ENCODE measurements around the gene SHLD1. TPM values are rescaled to one million over a fixed set of nuclear protein-coding genes. Genes with fewer than 3 reads are reported as not detected.

The SHLD1 gene
- total and polyA plus RNA-seq, 2 experiments from 2014 or later, result 1.4 to 15.0 TPM

DNA sequence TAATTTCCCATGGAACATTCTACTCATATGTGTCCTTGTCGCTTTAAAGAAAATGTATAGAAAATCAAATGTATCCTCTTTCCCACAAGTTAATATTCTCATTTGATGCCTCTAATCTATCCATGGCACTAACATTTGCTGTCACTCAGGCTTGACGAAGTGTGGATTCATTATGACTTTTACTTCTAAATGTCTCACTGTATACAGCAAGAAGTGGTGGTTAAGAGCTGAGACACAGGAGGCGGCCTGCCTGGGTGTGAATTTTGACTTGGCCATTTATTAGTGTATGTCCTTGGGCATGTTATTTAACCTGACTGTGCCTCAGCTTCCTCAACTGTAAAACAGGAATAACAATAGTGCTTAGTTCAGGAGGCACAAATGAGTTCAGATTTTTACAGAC is 130.1 kb downstream of the SHLD1 start:
- TF ChIP-seq STAT1 (IDR thresholded peaks at IDR 0.05; ENCODE audit: unreplicated experiment) (no peak), NANOG (IDR thresholded peaks at IDR 0.05; ENCODE audit: borderline replicate concordance) (no peak), CTCF (conservative IDR thresholded peaks at IDR 0.05; ENCODE audit: low read depth in 2 of 2) (no peak), EZH2phosphoT487 (IDR thresholded peaks at IDR 0.05; ENCODE audit: unreplicated experiment) (no peak), ZNF114 (CRISPR knock-in tag; IDR thresholded peaks at IDR 0.05) (no peak), ZNF331 (CRISPR knock-in tag; IDR thresholded peaks at IDR 0.05; ENCODE audit: low read depth) (no peak), CREB1 (CRISPR knock-in tag; IDR thresholded peaks at IDR 0.05; ENCODE audit: low read depth) (no peak), JUNB (IDR thresholded peaks at IDR 0.05; ENCODE audit: unreplicated experiment) (no peak), POLR2AphosphoS5 (IDR thresholded peaks at IDR 0.05; ENCODE audit: low read depth) (no peak), EZH2 (IDR thresholded peaks at IDR 0.05; ENCODE audit: low read depth, unreplicated experiment) (no peak)
- TF ChIP-seq, protein P1, sequence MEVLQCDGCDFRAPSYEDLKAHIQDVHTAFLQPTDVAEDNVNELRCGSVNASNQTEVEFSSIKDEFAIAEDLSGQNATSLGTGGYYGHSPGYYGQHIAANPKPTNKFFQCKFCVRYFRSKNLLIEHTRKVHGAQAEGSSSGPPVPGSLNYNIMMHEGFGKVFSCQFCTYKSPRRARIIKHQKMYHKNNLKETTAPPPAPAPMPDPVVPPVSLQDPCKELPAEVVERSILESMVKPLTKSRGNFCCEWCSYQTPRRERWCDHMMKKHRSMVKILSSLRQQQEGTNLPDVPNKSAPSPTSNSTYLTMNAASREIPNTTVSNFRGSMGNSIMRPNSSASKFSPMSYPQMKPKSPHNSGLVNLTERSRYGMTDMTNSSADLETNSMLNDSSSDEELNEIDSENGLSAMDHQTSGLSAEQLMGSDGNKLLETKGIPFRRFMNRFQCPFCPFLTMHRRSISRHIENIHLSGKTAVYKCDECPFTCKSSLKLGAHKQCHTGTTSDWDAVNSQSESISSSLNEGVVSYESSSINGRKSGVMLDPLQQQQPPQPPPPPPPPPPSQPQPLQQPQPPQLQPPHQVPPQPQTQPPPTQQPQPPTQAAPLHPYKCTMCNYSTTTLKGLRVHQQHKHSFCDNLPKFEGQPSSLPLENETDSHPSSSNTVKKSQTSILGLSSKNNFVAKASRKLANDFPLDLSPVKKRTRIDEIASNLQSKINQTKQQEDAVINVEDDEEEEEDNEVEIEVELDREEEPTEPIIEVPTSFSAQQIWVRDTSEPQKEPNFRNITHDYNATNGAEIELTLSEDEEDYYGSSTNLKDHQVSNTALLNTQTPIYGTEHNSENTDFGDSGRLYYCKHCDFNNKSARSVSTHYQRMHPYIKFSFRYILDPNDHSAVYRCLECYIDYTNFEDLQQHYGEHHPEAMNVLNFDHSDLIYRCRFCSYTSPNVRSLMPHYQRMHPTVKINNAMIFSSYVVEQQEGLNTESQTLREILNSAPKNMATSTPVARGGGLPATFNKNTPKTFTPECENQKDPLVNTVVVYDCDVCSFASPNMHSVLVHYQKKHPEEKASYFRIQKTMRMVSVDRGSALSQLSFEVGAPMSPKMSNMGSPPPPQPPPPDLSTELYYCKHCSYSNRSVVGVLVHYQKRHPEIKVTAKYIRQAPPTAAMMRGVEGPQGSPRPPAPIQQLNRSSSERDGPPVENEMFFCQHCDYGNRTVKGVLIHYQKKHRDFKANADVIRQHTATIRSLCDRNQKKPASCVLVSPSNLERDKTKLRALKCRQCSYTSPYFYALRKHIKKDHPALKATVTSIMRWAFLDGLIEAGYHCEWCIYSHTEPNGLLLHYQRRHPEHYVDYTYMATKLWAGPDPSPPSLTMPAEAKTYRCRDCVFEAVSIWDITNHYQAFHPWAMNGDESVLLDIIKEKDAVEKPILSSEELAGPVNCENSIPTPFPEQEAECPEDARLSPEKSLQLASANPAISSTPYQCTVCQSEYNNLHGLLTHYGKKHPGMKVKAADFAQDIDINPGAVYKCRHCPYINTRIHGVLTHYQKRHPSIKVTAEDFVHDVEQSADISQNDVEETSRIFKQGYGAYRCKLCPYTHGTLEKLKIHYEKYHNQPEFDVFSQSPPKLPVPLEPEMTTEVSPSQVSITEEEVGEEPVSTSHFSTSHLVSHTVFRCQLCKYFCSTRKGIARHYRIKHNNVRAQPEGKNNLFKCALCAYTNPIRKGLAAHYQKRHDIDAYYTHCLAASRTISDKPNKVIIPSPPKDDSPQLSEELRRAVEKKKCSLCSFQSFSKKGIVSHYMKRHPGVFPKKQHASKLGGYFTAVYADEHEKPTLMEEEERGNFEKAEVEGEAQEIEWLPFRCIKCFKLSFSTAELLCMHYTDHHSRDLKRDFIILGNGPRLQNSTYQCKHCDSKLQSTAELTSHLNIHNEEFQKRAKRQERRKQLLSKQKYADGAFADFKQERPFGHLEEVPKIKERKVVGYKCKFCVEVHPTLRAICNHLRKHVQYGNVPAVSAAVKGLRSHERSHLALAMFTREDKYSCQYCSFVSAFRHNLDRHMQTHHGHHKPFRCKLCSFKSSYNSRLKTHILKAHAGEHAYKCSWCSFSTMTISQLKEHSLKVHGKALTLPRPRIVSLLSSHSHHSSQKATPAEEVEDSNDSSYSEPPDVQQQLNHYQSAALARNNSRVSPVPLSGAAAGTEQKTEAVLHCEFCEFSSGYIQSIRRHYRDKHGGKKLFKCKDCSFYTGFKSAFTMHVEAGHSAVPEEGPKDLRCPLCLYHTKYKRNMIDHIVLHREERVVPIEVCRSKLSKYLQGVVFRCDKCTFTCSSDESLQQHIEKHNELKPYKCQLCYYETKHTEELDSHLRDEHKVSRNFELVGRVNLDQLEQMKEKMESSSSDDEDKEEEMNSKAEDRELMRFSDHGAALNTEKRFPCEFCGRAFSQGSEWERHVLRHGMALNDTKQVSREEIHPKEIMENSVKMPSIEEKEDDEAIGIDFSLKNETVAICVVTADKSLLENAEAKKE (CRISPR knock-in tag; IDR thresholded peaks at IDR 0.05), result no peak
- TF ChIP-seq, protein P2, sequence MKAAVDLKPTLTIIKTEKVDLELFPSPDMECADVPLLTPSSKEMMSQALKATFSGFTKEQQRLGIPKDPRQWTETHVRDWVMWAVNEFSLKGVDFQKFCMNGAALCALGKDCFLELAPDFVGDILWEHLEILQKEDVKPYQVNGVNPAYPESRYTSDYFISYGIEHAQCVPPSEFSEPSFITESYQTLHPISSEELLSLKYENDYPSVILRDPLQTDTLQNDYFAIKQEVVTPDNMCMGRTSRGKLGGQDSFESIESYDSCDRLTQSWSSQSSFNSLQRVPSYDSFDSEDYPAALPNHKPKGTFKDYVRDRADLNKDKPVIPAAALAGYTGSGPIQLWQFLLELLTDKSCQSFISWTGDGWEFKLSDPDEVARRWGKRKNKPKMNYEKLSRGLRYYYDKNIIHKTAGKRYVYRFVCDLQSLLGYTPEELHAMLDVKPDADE (IDR thresholded peaks at IDR 0.05), result no peak
- TF ChIP-seq, protein P3, sequence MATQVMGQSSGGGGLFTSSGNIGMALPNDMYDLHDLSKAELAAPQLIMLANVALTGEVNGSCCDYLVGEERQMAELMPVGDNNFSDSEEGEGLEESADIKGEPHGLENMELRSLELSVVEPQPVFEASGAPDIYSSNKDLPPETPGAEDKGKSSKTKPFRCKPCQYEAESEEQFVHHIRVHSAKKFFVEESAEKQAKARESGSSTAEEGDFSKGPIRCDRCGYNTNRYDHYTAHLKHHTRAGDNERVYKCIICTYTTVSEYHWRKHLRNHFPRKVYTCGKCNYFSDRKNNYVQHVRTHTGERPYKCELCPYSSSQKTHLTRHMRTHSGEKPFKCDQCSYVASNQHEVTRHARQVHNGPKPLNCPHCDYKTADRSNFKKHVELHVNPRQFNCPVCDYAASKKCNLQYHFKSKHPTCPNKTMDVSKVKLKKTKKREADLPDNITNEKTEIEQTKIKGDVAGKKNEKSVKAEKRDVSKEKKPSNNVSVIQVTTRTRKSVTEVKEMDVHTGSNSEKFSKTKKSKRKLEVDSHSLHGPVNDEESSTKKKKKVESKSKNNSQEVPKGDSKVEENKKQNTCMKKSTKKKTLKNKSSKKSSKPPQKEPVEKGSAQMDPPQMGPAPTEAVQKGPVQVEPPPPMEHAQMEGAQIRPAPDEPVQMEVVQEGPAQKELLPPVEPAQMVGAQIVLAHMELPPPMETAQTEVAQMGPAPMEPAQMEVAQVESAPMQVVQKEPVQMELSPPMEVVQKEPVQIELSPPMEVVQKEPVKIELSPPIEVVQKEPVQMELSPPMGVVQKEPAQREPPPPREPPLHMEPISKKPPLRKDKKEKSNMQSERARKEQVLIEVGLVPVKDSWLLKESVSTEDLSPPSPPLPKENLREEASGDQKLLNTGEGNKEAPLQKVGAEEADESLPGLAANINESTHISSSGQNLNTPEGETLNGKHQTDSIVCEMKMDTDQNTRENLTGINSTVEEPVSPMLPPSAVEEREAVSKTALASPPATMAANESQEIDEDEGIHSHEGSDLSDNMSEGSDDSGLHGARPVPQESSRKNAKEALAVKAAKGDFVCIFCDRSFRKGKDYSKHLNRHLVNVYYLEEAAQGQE (IDR thresholded peaks at IDR 0.05; ENCODE audit: unreplicated experiment), result no peak
- Mint-ChIP-seq H3K4me1 (peaks cover 17% of the 10 kb centered on the region), H3K27ac (no peak overlapping the region), H3K27me3 (ENCODE audit: insufficient read depth, low read depth, poor library complexity) (peaks cover 3% of the 10 kb centered on the region), H3K9me3 (no peaks in the 10 kb centered on the region), H3K36me3 (ENCODE audit: low read depth) (no peaks in the 10 kb centered on the region), H3K4me3 (no peak overlapping the region)
- Histone ChIP-seq H3K27me3 (ENCODE audit: insufficient read depth) (no peaks in the 10 kb centered on the region), H3K79me2 (replicated peaks; ENCODE audit: insufficient read depth) (no peaks in the 10 kb centered on the region), H3K9me2 (ENCODE audit: insufficient read depth) (no peaks in the 10 kb centered on the region), H3K4me3 (no peak overlapping the region), H3K27ac (ENCODE audit: low read depth) (no peak overlapping the region), H3K4me1 (ENCODE audit: insufficient read depth) (peaks cover 8% of the 10 kb centered on the region; the same call in 1 of the 2 replicates), H3K4me2 (no peak overlapping the region), H2AFZ (no peak overlapping the region), H3F3A (replicated peaks; ENCODE audit: low read depth) (no peaks in the 10 kb centered on the region), H3K36me3 (ENCODE audit: insufficient read depth) (no peaks in the 10 kb centered on the region), H4K20me1 (replicated peaks; ENCODE audit: insufficient read depth) (no peaks in the 10 kb centered on the region)
- DNase-seq (ENCODE audit: low spot score) (no peak), ATAC-seq (no peak)
